ENCODE data around the gene OR2A2.

The OR2A2 gene, protein sequence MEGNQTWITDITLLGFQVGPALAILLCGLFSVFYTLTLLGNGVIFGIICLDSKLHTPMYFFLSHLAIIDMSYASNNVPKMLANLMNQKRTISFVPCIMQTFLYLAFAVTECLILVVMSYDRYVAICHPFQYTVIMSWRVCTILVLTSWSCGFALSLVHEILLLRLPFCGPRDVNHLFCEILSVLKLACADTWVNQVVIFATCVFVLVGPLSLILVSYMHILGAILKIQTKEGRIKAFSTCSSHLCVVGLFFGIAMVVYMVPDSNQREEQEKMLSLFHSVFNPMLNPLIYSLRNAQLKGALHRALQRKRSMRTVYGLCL

DNA sequence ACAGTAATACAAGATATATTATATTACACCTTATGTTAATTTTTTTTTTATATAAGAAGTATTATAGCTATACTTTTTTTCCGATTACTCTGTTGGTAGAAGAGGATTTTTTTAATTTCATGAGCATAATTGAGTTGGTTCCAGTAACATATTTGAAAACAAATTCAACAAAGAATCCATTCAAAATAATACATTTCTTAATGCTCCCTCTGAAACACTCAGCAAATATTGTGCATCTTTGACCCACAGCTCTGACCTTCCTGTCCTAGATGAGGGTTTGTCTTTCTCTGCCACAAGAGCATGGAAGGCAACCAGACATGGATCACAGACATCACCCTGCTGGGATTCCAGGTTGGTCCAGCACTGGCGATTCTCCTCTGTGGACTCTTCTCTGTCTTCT lies at the start of gene OR2A2:
TSS of gene OR2A2 (plus strand) at position 301 of the 400 bp plus-strand sequence. CDS start at position 301, 0 bp downstream.
- TF ChIP-seq, protein P1, sequence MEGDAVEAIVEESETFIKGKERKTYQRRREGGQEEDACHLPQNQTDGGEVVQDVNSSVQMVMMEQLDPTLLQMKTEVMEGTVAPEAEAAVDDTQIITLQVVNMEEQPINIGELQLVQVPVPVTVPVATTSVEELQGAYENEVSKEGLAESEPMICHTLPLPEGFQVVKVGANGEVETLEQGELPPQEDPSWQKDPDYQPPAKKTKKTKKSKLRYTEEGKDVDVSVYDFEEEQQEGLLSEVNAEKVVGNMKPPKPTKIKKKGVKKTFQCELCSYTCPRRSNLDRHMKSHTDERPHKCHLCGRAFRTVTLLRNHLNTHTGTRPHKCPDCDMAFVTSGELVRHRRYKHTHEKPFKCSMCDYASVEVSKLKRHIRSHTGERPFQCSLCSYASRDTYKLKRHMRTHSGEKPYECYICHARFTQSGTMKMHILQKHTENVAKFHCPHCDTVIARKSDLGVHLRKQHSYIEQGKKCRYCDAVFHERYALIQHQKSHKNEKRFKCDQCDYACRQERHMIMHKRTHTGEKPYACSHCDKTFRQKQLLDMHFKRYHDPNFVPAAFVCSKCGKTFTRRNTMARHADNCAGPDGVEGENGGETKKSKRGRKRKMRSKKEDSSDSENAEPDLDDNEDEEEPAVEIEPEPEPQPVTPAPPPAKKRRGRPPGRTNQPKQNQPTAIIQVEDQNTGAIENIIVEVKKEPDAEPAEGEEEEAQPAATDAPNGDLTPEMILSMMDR (IDR thresholded peaks at IDR 0.05; ENCODE audit: unreplicated experiment in 3 of 3): no peak
- Mint-ChIP-seq H3K27ac (no peak within 1 kb of the TSS), H3K27me3 (ENCODE audit: low read depth) (no peaks in the 10 kb centered on the region), H3K9me3 (no peaks in the 10 kb centered on the region), H3K36me3 (ENCODE audit: low read depth) (no peaks in the 10 kb centered on the region), H3K4me1 (no peaks in the 10 kb centered on the region), H3K4me3 (no peak within 1 kb of the TSS)

DNA sequence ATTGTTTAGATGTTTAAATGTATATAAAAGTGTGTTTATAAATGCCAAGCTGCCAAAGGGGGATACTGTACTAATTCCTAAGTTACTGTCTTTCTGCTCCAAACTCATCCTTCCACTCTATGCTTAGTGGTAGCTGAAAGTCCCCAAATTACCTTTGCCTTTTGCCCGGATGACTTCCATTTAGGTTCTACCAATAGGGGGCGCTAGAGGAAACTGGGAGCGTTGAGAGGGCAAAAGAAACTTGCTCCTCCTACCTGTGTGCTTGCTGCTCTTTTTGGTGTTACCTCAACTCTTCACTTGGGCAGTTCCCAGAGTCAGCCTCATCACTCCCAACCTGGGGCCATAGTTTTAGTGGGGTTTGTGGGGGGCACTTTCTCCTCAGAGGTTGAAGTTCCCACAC lies 45.7 kb upstream of the OR2A2 start:
- Mint-ChIP-seq H3K27me3 (ENCODE audit: low read depth) (no peaks in the 10 kb centered on the region), H3K36me3 (ENCODE audit: low read depth) (no peaks in the 10 kb centered on the region), H3K9me3 (peaks cover 3% of the 10 kb centered on the region), H3K4me3 (no peak overlapping the region), H3K27ac (no peak overlapping the region), H3K4me1 (no peaks in the 10 kb centered on the region)
- TF ChIP-seq, protein P1 (IDR thresholded peaks at IDR 0.05; ENCODE audit: unreplicated experiment in 3 of 3): no peak

DNA sequence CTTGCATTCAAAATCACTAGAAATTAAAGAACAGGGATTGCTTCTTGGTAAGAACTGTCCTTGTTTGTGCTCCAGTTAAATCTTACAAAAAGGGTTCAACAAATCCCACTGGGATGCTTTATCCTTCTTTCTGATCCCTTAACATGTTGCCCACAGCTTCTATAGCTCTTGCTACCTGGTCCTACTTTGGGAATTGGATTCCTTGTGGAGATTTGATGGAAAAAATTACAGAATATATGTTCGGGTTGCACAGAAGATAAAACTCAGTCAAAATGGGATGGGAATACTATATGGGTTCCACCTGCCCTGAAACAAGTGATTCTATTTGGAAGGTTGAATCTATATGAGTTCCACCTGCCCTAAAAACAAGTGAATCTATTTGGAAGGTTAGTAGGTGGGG lies 39.9 kb upstream of the OR2A2 start, which contains the start of gene OR2A25:
TSS of gene OR2A25 (plus strand) at position 301 of the 400 bp plus-strand sequence. CDS start 4,409 bp downstream, outside the sequence.
- Mint-ChIP-seq H3K27me3 (ENCODE audit: low read depth) (no peaks in the 10 kb centered on the region), H3K4me1 (no peaks in the 10 kb centered on the region), H3K36me3 (ENCODE audit: low read depth) (no peaks in the 10 kb centered on the region), H3K9me3 (no peaks in the 10 kb centered on the region), H3K27ac (no peak within 1 kb of the TSS), H3K4me3 (no peak within 1 kb of the TSS)
- TF ChIP-seq, protein P1 (IDR thresholded peaks at IDR 0.05; ENCODE audit: unreplicated experiment in 3 of 3): no peak

DNA sequence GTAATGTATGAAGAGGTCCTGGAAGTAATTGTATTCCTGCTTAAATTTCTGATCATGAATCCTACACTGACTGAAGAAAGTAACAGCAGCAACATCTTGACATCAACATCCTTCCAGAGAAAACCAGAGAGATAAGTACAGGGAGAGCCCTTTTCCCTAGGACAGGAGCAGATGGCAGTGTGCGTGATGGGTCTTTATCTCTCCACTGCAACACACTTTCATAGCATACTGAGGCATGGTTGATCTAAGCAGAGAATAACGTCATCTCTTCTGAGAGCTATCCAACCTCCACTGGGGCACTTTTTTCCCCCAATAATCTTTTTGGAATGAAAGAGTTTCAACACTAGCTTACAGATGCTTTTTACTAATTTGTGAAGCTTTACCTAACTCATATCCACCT lies 39.4 kb upstream of the OR2A2 start:
- Mint-ChIP-seq H3K27me3 (ENCODE audit: low read depth) (no peaks in the 10 kb centered on the region), H3K4me3 (no peak overlapping the region), H3K9me3 (no peaks in the 10 kb centered on the region), H3K36me3 (ENCODE audit: low read depth) (no peaks in the 10 kb centered on the region), H3K27ac (no peak overlapping the region), H3K4me1 (no peaks in the 10 kb centered on the region)
- TF ChIP-seq, protein P1 (IDR thresholded peaks at IDR 0.05; ENCODE audit: unreplicated experiment in 3 of 3): no peak

DNA sequence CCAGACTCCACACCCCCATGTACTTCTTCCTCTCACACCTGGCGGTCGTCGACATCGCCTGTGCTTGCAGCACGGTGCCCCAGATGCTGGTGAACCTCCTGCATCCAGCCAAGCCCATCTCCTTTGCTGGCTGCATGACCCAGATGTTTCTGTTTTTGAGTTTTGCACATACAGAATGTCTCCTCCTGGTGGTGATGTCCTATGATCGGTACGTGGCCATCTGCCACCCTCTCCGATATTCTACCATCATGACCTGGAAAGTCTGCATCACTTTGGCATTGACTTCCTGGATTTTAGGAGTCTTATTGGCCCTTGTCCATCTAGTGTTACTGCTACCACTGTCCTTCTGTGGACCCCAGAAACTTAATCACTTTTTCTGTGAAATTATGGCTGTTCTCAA lies 35.0 kb upstream of the OR2A2 start:
- H3K36me3 Mint-ChIP-seq (ENCODE audit: low read depth): no peaks in the 10 kb centered on the region
- H3K4me1 Mint-ChIP-seq: no peaks in the 10 kb centered on the region
- TF ChIP-seq, protein P1 (IDR thresholded peaks at IDR 0.05; ENCODE audit: unreplicated experiment in 3 of 3): no peak
- H3K27me3 Mint-ChIP-seq (ENCODE audit: low read depth): no peaks in the 10 kb centered on the region
- no peak overlapping the region for H3K4me3 Mint-ChIP-seq
- no peak overlapping the region for H3K27ac Mint-ChIP-seq
- no peaks in the 10 kb centered on the region for H3K9me3 Mint-ChIP-seq

DNA sequence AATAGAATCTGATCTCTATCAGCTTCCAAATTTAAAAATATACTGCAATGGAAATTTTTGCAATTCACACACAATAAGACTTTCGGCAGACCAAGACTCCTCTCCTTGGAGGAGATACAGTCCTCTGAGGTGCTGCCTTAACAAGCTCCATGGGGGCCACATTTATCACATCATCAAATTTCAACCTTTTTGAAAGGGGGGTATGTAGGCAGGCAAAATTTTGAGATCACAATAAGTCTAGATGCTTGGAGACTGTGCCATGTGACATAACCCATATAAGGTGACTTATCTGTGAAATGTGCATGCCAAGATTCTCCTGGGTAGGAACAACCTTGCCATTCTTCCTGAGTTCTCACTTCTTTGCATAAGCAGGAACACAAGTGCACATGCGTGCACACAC lies 23.4 kb upstream of the OR2A2 start, which contains the start of gene OR2A12:
TSS of gene OR2A12 (plus strand) at position 301 of the 400 bp plus-strand sequence. CDS start 8,830 bp downstream, outside the sequence.
- H3K27ac Mint-ChIP-seq: no peak within 1 kb of the TSS
- no peaks in the 10 kb centered on the region for H3K36me3 Mint-ChIP-seq (ENCODE audit: low read depth)
- TF ChIP-seq, protein P1 (IDR thresholded peaks at IDR 0.05; ENCODE audit: unreplicated experiment in 3 of 3): no peak
- no peaks in the 10 kb centered on the region for H3K27me3 Mint-ChIP-seq (ENCODE audit: low read depth)
- no peaks in the 10 kb centered on the region for H3K4me1 Mint-ChIP-seq
- H3K4me3 Mint-ChIP-seq: no peak within 1 kb of the TSS
- no peaks in the 10 kb centered on the region for H3K9me3 Mint-ChIP-seq

All from nephron (organoid).